Esophagus squamous epithelium (tissue), 5 donors: ENCODE data around the gene AKAP12. TPM values are rescaled to one million over a fixed set of nuclear protein-coding genes. Genes with fewer than 3 reads are reported as not detected.

Experiments used
- DNase-seq: peaks from one replicate; lab custom pipeline; 2025; lab: John Stamatoyannopoulos, UW
- H3K27ac ChIP-seq, 4 donors: fragments of 200-600 bp; sonication (generic); one replicate each; pipeline ENCODE4 v1.5.1; 2016 to 2019; ENCODE audit warnings: mild to moderate bottlenecking in 1 of 4
- H3K27me3 ChIP-seq, 4 donors: fragments of 200-600 bp; sonication (generic); 1 replicate in 3 of 4; 2 replicates in 1 of 4; pipeline versions ENCODE4 v1.5.1 to v1.6.0; 2017 to 2021; ENCODE audit warnings: antibody characterized with exemption in 1 of 4
- H3K36me3 ChIP-seq, 3 donors: fragments of 200-600 bp; sonication (generic); one replicate each; pipeline ENCODE4 v1.5.1; 2016 to 2019
- H3K4me1 ChIP-seq, 3 donors: fragments of 200-600 bp; sonication (generic); one replicate each; pipeline ENCODE4 v1.5.1; 2017 to 2019
- H3K4me3 ChIP-seq, 4 donors: fragments of 200-600 bp; sonication (generic); 1 replicate in 3 of 4; 2 replicates in 1 of 4; pipeline ENCODE4 v1.5.1; 2016 to 2019; ENCODE audit warnings: mild to moderate bottlenecking in 2 of 4, moderate library complexity in 1 of 4
- H3K9me3 ChIP-seq, 3 donors: fragments of 200-600 bp; sonication (generic); one replicate each; pipeline ENCODE4 v1.5.1; 2016 to 2019
- CTCF ChIP-seq, 6 experiments: fragments of 450-650 bp in 4 of 6; fragments of 200-600 bp in 2 of 6; sonication (generic) in 2 of 6; IDR thresholded peaks; one replicate each; pipeline ENCODE4 v1.5.1; 2016 to 2019; ENCODE audit warnings: antibody characterized with exemption in 6 of 6, mild to moderate bottlenecking in 4 of 6, moderate library complexity in 4 of 6
- POLR2A ChIP-seq, 4 donors: fragments of 450-650 bp; IDR thresholded peaks; one replicate each; pipeline ENCODE4 v1.6.1; 2017; ENCODE audit warnings: antibody characterized with exemption in 4 of 4, mild to moderate bottlenecking in 4 of 4, moderate library complexity in 3 of 4
- WGBS, 2 donors: methylation state at CpG; one replicate each; pipeline ENCODE4 v1.1.5; 2018; 5-methylcytosine and 5-hydroxymethylcytosine counted together
- intact Hi-C: fragments of 100-400 bp; cut with DNase I; formaldehyde crosslinking; loops from one replicate; pipeline ENCODE4 v1.15.0; 2022
- total RNA-seq, 4 donors: library from RNA; depleted of rRNA; stranded (reverse); fragments of >200 nt; gene quantifications; one replicate each; pipeline ENCODE4 v1.1.0, GENCODE V29; 2016
- donor health status: DM: yes; HTN: yes; CAD: no.

Gene AKAP12
- total RNA-seq, 4 donors from 2014 or later = 1.7 to 66.6 (median 11.4) TPM

- no peaks in the 10 kb centered on the region for H3K36me3 ChIP-seq
- peaks cover 12 to 28% (median 22%) of the 10 kb centered on the region in 3 donors for H3K4me1 ChIP-seq
- intact Hi-C loops = loop anchor here (2.0 kb wide), 1 partner anchor 312 kb away; no protein-coding TSS in a partner anchor
- WGBS, 2 donors = 31 to 38% methylated on average over 5 of the region's 6 CpGs
- H3K27ac ChIP-seq = peak overlapping the region in 3 of 4 donors; percentile 82 to 89 (median 82)
- H3K4me3 ChIP-seq = peak overlapping the region in 1 of 4 donors; percentile 72
- no peak for DNase-seq
- H3K9me3 ChIP-seq = no peaks in the 10 kb centered on the region
- H3K27me3 ChIP-seq = peaks cover 0 to 23% (median 1%) of the 10 kb centered on the region in 4 donors
- TF ChIP-seq POLR2A (IDR thresholded peaks at IDR 0.05) (no peak), CTCF (IDR thresholded peaks at IDR 0.05) (no peak)
Measured at GRCh38 chr6:151324488-151324825, 84.7 kb downstream of the AKAP12 start.

GRCh38 chr6:151325075-151326050 lies 85.6 kb downstream of the AKAP12 start:
- Histone ChIP-seq H3K4me3 (peak overlapping the region; percentile 27 to 72 (median 51)), H3K9me3 (no peaks in the 10 kb centered on the region), H3K27ac (peak overlapping the region; percentile 52 to 89 (median 82)), H3K27me3 (peaks cover 0 to 23% (median 1%) of the 10 kb centered on the region in 4 donors), H3K36me3 (no peaks in the 10 kb centered on the region), H3K4me1 (peaks cover 12 to 28% (median 22%) of the 10 kb centered on the region in 3 donors)
- intact Hi-C loops = loop anchor here (2.0 kb wide), 1 partner anchor 313 kb away; no protein-coding TSS in a partner anchor
- TF ChIP-seq POLR2A (IDR thresholded peaks at IDR 0.05) = no peak
- no peak for TF ChIP-seq CTCF (IDR thresholded peaks at IDR 0.05)
- 5 to 10% methylated on average over 15 to 20 of the region's 46 CpGs for WGBS, 2 donors
- no peak for DNase-seq

GRCh38 chr6:151326116-151326825 lies 86.5 kb downstream of the AKAP12 start:
- H3K27me3 ChIP-seq = peaks cover 0 to 23% (median 1%) of the 10 kb centered on the region in 4 donors
- H3K27ac ChIP-seq = peak overlapping the region; percentile 52 to 89 (median 82)
- H3K4me3 ChIP-seq = peak overlapping the region; percentile 27 to 72 (median 51)
- peaks cover 12 to 28% (median 22%) of the 10 kb centered on the region in 3 donors for H3K4me1 ChIP-seq
- TF ChIP-seq CTCF (IDR thresholded peaks at IDR 0.05) (no peak), POLR2A (IDR thresholded peaks at IDR 0.05) (no peak)
- no peak for DNase-seq
- intact Hi-C loops = no loop called here
- WGBS, 2 donors = 41 to 46% methylated on average over 8 of the region's 8 CpGs
- no peaks in the 10 kb centered on the region for H3K9me3 ChIP-seq
- H3K36me3 ChIP-seq = no peaks in the 10 kb centered on the region

- intact Hi-C loops = no loop called here
- Histone ChIP-seq H3K27ac (no peak overlapping the region), H3K4me3 (no peak overlapping the region), H3K9me3 (no peaks in the 10 kb centered on the region), H3K36me3 (no peaks in the 10 kb centered on the region), H3K27me3 (peaks cover 0 to 23% (median 1%) of the 10 kb centered on the region in 4 donors), H3K4me1 (peaks cover 12 to 28% (median 22%) of the 10 kb centered on the region in 3 donors)
- TF ChIP-seq POLR2A (IDR thresholded peaks at IDR 0.05) = no peak
- TF ChIP-seq CTCF (IDR thresholded peaks at IDR 0.05) = no peak
- 63 to 69% methylated on average over 4 of the region's 4 CpGs for WGBS, 2 donors
- DNase-seq = no peak
Measured at GRCh38 chr6:151327101-151327500, 87.3 kb downstream of the AKAP12 start.
